CD4-positive, alpha-beta T cell treated with Interleukin-4 for 1 hour (primary cell): Measurements from ENCODE around the gene ZCWPW1.
"Not testable (repeated sequence)": the region's sequence is repeated elsewhere in the genome, so short reads cannot be mapped to it uniquely, and the experiment has no call there.

Experiments used
- DNase-seq, 2 donors: peaks; one replicate each; pipeline ENCODE4 v3.0.0-alpha.2; 2020 to 2022

The ZCWPW1 gene

DNA sequence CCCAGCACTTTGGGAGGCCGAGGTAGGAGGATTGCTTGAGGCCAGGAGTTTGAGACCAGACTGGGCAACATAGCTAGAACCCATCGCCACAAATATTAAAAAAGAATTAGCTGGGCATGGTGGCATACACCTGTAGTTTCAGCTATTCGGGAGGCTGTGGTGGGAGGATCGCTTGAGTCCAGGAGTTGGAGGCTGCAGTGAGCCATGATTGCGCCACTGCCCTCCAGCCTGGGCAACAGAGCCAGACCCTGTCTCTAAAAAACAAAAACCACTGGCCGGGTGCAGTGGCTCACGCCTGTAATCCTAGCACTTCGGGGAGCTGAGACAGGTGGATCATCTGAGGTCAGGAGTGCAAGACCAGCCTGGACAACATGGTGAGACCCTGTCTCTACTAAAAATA is 25.4 kb upstream of the ZCWPW1 start:
- not testable (repeated sequence) for DNase-seq

DNA sequence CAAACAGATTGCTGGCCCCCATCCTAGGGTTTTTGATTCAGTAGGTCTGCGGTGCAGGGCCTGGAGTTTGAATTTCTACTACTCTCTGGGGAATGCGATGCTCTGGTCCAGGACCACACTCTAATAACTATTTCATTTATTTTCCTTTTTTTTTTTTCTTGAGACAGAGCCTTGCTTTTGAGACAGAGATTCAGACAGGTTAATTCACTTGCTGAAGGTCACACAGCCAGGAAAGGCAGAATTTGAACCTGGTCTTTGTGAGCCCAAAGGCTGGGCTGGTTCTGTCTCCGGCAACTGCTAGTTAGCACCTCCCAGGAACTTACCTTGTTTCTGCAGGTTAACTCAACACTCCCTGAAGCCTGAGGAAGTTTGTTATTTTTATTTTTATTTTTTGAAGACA is 24.0 kb upstream of the ZCWPW1 start:
- DNase-seq, result no peak

- DNase-seq, result no peak
Observed at GRCh38 chr7:100449190-100449795, 20.8 kb upstream of the ZCWPW1 start.

DNA sequence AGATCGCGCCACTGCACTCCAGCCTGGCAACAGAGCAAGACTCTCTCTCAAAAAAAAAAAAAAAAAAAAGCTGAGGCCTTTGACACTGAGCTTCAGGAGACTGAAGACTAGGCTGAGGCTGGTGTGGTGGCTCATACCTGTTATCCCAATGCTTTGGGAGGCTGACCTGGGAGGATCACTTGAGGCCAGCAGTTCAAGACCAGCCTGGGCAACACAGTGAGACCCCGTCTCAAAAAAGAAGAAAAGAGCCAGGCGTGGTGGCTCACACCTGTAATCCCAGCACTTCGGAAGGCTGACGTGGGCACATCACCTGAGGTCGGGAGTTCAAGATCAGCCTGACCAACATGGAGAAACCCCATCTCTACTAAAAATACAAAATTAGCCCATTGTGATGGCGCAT is 18.9 kb upstream of the ZCWPW1 start:
- not testable (repeated sequence) for DNase-seq

- no peak for DNase-seq
Observed at GRCh38 chr7:100446040-100446439, 17.5 kb upstream of the ZCWPW1 start.

GRCh38 chr7:100444311-100445278 is 16.1 kb upstream of the ZCWPW1 start:
- peak in 1 of 2 donors; percentile 49 for DNase-seq

DNA sequence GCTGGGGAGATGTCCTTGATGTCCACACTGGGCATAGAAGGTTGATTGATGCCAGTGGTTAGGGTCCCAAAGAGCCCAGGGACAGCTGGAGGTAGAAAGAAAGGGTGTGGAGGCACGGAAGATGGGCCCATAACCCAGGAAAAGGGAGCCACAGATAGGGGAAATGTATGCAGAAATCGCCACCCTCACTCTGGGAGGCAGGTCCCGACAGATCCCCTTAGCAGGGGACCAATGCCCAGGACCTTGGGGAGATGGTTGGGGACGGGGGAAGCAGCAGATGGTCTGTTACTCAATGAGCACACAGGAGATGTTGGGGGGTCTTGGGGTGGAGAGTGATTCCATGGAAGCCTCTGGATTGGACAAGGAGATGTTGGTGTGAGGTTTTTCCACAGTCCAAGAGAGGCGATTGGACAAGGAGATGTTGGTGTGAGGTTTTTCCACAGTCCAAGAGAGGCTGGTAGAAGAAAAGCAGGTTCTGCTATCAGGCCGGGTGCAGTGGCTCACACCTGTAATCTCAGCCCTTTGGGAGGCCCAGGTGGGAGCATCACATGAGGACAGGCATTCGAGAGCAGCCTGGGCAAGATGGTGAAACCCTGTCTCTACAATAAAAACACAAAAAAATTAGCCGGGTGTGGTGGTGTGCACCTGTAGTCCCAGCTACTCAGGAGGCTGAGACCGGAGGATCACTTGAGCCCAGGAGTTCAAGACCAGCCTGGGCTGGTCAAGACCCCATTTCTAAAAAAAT is 14.8 kb upstream of the ZCWPW1 start:
- DNase-seq, result no peak

GRCh38 chr7:100441641-100442535 is 13.4 kb upstream of the ZCWPW1 start:
- DNase-seq, result no peak

DNA sequence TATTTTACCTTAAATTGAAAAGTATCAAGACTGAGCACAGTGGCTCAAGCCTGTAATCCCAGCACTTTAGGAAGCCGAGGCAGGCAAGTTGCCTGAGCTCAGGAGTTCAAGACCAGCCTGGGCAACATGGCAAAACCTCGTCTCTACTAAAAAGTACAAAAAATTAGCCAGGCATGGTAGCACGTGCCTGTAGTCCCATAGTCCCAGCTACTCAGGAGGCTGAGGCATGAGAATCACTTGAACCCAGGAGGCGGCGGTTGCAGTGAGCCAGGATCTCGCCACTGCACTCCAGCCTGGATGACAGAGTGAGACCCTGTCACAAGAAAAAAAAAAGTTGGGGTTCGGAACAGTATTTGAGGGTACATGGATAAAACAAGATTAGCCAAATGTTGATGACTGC is 10.7 kb upstream of the ZCWPW1 start:
- DNase-seq, result not testable (repeated sequence)

- DNase-seq, result not testable (repeated sequence)
Observed at GRCh38 chr7:100438731-100439130, 10.2 kb upstream of the ZCWPW1 start.

- DNase-seq, result no peak
Observed at GRCh38 chr7:100438172-100438571, 9.7 kb upstream of the ZCWPW1 start.

- DNase-seq, result no peak
Observed at GRCh38 chr7:100437150-100438100, 8.9 kb upstream of the ZCWPW1 start.

DNA sequence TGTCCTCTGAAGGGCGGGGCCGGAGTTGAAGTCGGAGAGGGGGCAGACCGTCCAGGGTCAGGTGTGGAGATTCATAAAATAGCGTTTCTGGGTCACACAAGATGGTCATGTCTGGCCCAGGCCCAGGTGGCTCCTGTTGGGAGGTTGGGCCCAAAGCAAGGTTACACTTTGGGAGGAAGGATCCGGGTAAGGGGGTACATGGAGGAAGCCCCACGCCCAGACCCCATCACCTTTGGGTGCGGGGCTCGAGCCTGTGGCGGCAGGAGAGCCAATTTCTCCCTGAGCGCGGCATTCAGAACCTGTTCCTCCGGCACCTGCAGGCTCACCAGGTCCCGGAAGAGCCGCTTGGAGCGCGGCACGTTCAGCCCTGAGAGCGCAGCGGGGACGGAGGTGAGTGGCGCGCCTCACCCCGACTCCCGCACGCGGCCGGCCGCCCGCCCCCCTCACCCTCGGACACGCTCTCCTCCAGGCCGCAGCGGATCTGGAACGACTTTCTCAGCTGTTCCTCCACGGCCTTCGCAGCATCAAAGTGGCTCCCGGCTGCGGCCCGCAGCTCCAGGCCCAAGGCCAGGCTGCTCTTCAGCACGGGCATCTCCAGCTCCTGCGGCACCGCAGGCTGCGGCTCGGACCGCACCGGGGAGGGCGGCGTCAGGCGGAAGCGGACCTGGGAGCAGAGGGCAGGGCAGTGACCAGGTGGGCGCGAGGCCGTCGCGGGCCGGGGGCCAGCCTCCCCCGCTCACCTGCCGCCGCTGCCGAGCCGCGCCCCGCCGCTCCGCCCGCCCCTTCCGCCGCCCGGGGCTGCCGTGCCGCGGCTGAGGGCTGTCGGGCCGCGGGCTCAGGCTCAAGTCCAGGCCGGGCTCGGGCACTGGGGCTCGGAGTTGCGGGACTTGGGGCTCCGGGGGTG is 7.2 kb upstream of the ZCWPW1 start:
- peak; percentile 44 to 57 for DNase-seq

- peak in 1 of 2 donors; percentile 23 for DNase-seq
Observed at GRCh38 chr7:100434297-100435144, 6.0 kb upstream of the ZCWPW1 start.

DNA sequence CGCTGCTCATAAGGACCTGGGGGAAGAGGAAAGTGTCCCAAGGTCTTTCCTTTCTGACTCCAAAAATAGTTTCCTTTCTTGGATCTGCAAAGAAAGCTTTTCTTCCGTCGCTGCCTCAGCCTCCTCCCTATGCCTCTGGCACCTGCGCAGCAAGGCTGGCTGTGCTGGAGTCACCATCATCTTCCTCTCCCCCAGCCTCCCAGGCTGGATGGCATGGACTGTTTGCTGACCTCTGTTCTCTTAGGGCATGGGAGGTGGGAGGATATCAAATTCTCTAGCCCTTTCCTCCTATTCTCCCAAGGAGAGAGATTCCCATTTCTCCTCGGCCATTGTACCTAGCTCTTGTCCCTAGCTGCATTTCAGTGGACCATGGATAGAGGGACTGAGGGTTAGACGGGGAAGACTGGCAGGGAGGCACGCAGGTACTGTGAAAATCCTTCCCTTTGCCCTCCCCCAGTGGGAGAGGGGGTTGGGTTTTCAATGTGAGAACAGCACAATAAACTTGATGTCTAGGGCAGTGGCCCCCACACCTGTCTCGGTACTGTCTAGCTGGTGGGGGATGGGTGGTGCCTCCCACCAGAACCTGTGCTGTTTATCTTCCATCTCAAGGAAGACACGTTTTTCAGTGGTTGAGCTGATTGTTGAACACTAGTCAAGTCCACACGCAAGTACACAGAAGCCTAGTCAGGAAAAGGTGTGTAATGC is 5.2 kb upstream of the ZCWPW1 start:
- peak in 1 of 2 donors; percentile 23 for DNase-seq

DNA sequence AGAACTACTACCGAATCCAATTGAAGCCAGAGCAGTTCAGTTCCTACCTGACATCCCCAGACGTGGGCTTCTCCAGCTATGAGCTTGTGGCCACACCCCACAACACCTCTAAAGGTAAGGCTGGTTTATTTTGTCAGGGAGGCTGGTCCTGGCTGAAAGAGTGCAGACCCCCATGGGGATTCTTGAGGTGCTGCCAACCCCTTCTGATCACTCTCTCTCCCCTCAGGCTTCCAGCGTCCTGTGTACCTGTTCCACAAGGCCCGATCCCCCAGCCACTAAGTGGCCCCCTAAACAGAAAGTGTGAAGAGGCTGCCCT is 4.7 kb upstream of the ZCWPW1 start:
- no peak for DNase-seq

DNA sequence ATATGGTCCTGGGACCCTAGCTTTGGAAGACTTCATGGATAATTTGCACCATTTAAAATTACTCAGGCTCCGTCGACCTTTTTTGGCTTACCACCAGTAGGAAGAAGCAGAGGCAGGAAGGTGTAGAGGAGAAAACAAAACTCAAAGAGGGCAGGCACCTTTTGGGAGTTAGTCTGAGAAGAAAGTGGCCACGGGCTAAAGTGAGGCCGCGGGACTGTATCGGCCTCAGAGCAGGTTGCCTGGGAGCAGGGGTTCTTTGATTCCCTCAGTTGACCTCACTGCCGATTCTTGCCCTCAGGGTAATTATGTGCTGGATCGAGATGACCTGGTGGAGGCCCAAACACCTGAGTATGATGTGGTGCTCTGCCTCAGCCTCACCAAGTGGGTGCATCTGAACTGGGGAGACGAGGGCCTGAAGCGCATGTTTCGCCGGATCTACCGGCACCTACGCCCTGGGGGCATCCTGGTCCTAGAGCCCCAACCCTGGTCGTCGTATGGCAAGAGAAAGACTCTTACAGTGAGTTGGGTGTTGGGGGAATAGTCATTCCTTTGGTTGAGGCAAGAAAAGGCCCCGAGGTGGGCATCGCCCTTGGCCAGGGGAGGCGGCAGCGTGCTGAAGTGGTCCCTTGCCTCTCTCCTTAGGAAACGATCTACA is 4.2 kb upstream of the ZCWPW1 start:
- peak in 1 of 2 donors; percentile 15 for DNase-seq

DNA sequence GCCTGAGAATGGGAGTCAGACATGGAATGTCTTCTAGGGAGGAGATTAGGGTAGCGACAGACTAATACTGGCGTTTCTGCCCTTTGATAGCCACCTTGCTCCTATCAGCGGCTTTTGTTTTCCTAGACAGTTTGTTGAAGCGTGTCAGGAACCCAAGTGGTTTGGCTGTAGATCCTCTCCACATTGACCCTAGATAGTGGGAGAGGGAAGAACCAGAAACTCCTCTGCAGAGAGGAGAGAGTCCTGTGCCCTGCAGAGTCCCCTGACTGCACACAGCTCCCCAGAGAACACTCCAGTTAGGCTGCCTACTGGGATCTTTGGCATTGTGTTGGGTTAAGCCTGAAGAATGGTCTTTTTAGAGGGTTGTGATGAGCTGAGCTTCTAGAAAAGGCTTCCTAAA is 3.5 kb upstream of the ZCWPW1 start:
- DNase-seq, result no peak
